Tibial artery (tissue), 4 donors: ENCODE results near the gene AP1M1.

Experiments
- DNase-seq, 2 donors: peaks; one replicate each; pipeline ENCODE4 v3.0.0-alpha.2; 2019
- H3K27ac ChIP-seq, 2 donors: fragments of 200-600 bp; sonication (generic) in 1 of 2; 1 replicate in 1 of 2; 2 replicates in 1 of 2; pipeline ENCODE4 v1.5.1; 2018 to 2019; ENCODE audit warnings: mild to moderate bottlenecking in 1 of 2
- H3K27me3 ChIP-seq, 2 donors: fragments of 200-600 bp; sonication (generic) in 1 of 2; one replicate each; pipeline versions ENCODE4 v1.5.1 to v1.6.0; 2016 to 2019
- H3K36me3 ChIP-seq, 3 donors: fragments of 200-600 bp; sonication (generic) in 2 of 3; one replicate each; pipeline ENCODE4 v1.5.1; 2016 to 2019; ENCODE audit warnings: mild to moderate bottlenecking in 2 of 3
- H3K4me1 ChIP-seq, 4 donors: fragments of 200-600 bp; sonication (generic) in 2 of 4; 1 replicate in 3 of 4; 2 replicates in 1 of 4; pipeline ENCODE4 v1.5.1; 2016 to 2019
- H3K4me3 ChIP-seq, 2 donors: fragments of 200-600 bp; sonication (generic) in 1 of 2; 1 replicate in 1 of 2; 2 replicates in 1 of 2; pipeline ENCODE4 v1.5.1; 2018 to 2019; ENCODE audit warnings: mild to moderate bottlenecking in 2 of 2
- H3K9me3 ChIP-seq, 3 donors: fragments of 200-600 bp; sonication (generic) in 1 of 3; one replicate each; pipeline ENCODE4 v1.5.1; 2016 to 2019
- CTCF ChIP-seq, 2 experiments: fragments of 200-600 bp in 1 of 2; fragments of 450-650 bp in 1 of 2; IDR thresholded peaks; one replicate each; pipeline ENCODE4 v1.5.1; 2017 to 2019; ENCODE audit warnings: antibody characterized with exemption in 2 of 2, mild to moderate bottlenecking in 1 of 2, moderate library complexity in 1 of 2
- intact Hi-C: fragments of 100-400 bp; cut with DNase I; formaldehyde crosslinking; loops from one replicate; pipeline ENCODE4 v1.15.0; 2023; ENCODE audit warnings: low total_unique reads

Gene AP1M1

GRCh38 chr19:16208847-16209665 is 11.3 kb downstream of the AP1M1 start:
- intact Hi-C loops = no loop called here
- H3K27ac ChIP-seq = no peak overlapping the region
- TF ChIP-seq CTCF (IDR thresholded peaks at IDR 0.05) = no peak
- H3K4me3 ChIP-seq = no peak overlapping the region
- H3K9me3 ChIP-seq = no peaks in the 10 kb centered on the region
- peak; percentile 7 to 35 for DNase-seq
- no peaks in the 10 kb centered on the region for H3K4me1 ChIP-seq
- H3K27me3 ChIP-seq = no peaks in the 10 kb centered on the region
- H3K36me3 ChIP-seq = peaks cover 48 to 87% (median 73%) of the 10 kb centered on the region in 3 donors

- Histone ChIP-seq H3K27ac (no peak overlapping the region), H3K27me3 (no peaks in the 10 kb centered on the region), H3K4me3 (no peak overlapping the region), H3K4me1 (no peaks in the 10 kb centered on the region), H3K9me3 (no peaks in the 10 kb centered on the region), H3K36me3 (peaks cover 48 to 83% (median 70%) of the 10 kb centered on the region in 3 donors)
- no peak for TF ChIP-seq CTCF (IDR thresholded peaks at IDR 0.05)
- intact Hi-C loops = no loop called here
- no peak for DNase-seq
Measured at GRCh38 chr19:16210168-16210567, 12.5 kb downstream of the AP1M1 start.

- Histone ChIP-seq H3K36me3 (peaks cover 49 to 78% (median 64%) of the 10 kb centered on the region in 3 donors), H3K4me1 (no peaks in the 10 kb centered on the region), H3K27ac (no peak overlapping the region), H3K27me3 (no peaks in the 10 kb centered on the region), H3K4me3 (no peak overlapping the region), H3K9me3 (no peaks in the 10 kb centered on the region)
- TF ChIP-seq CTCF (IDR thresholded peaks at IDR 0.05) = no peak
- intact Hi-C loops = no loop called here
- DNase-seq = no peak
Measured at GRCh38 chr19:16213076-16213475, 15.4 kb downstream of the AP1M1 start.

- Histone ChIP-seq H3K4me1 (no peaks in the 10 kb centered on the region), H3K36me3 (peaks cover 48 to 74% (median 63%) of the 10 kb centered on the region in 3 donors), H3K27me3 (no peaks in the 10 kb centered on the region), H3K27ac (no peak overlapping the region), H3K9me3 (peaks cover 3 to 20% (median 19%) of the 10 kb centered on the region in 3 donors), H3K4me3 (no peak overlapping the region)
- no peak for TF ChIP-seq CTCF (IDR thresholded peaks at IDR 0.05)
- intact Hi-C loops = no loop called here
- peak; percentile 15 to 51 for DNase-seq
Measured at GRCh38 chr19:16216744-16217670, 19.3 kb downstream of the AP1M1 start.

GRCh38 chr19:16217716-16218451 is 20.2 kb downstream of the AP1M1 start:
- Histone ChIP-seq H3K36me3 (peaks cover 55 to 82% (median 72%) of the 10 kb centered on the region in 3 donors), H3K4me3 (no peak overlapping the region), H3K27me3 (no peaks in the 10 kb centered on the region), H3K9me3 (peaks cover 3 to 20% (median 19%) of the 10 kb centered on the region in 3 donors), H3K27ac (no peak overlapping the region), H3K4me1 (no peaks in the 10 kb centered on the region)
- peak in 1 of 2 donors; percentile 41 for DNase-seq
- intact Hi-C loops = no loop called here
- no peak for TF ChIP-seq CTCF (IDR thresholded peaks at IDR 0.05)
